ENCODE results near the gene MISP3. TPM values are rescaled to one million over a fixed set of nuclear protein-coding genes. Genes with fewer than 3 reads are reported as not detected.

MISP3 gene
- total RNA-seq, 2 experiments from 2014 or later = 0.39 to 0.49 TPM

DNA sequence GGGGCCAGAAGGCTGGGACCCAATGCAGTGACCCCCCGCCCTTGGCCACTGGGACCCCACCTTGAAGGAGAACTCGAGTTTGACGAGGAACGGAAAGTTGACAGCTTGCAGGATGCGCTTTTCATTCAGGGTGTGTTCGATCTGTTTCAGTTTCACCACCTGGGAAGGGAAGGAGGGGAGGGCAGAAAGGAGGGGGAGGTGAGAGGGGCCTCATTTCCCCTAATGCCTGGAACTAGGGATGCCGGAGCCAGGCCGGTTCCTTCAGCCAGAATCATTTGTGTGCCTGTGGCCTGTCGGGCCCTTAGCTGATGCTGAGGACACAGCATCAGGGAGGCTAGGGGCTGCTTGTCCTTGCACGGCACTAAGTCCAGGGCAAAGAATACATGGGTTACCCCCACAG lies 30.2 kb downstream of the MISP3 start:
- Histone ChIP-seq H3K9me3 (ENCODE audit: control insufficient read depth in 1 of 2, insufficient read depth in 1 of 2, low read length in 2 of 2) (no peaks in the 10 kb centered on the region), H3K4me3 (ENCODE audit: low read length) (no peak overlapping the region), H3K36me3 (ENCODE audit: insufficient read depth, low read length) (peaks cover 43% of the 10 kb centered on the region), H3K27me3 (ENCODE audit: control insufficient read depth in 1 of 2, insufficient read depth in 2 of 2, low read length in 2 of 2) (no peaks in the 10 kb centered on the region), H3K4me1 (ENCODE audit: insufficient read depth, low read length) (no peaks in the 10 kb centered on the region), H3K27ac (ENCODE audit: low read depth in 1 of 2, low read length in 2 of 2) (no peak overlapping the region)
- H3K36me3 Mint-ChIP-seq (ENCODE audit: low read depth) = peaks cover 22% of the 10 kb centered on the region
- no peaks in the 10 kb centered on the region for H3K27me3 Mint-ChIP-seq
- ChIA-PET CTCF (interaction anchor here (1.4 kb wide), 2 partner anchors 10 to 34 kb away, joined by 3 read pairs; partner anchors contain the start of gene ASF1B), POLR2A (no interaction called here)
- no peak overlapping the region for H3K27ac Mint-ChIP-seq
- no peak overlapping the region for H3K4me3 Mint-ChIP-seq
- TF ChIP-seq, protein P1, sequence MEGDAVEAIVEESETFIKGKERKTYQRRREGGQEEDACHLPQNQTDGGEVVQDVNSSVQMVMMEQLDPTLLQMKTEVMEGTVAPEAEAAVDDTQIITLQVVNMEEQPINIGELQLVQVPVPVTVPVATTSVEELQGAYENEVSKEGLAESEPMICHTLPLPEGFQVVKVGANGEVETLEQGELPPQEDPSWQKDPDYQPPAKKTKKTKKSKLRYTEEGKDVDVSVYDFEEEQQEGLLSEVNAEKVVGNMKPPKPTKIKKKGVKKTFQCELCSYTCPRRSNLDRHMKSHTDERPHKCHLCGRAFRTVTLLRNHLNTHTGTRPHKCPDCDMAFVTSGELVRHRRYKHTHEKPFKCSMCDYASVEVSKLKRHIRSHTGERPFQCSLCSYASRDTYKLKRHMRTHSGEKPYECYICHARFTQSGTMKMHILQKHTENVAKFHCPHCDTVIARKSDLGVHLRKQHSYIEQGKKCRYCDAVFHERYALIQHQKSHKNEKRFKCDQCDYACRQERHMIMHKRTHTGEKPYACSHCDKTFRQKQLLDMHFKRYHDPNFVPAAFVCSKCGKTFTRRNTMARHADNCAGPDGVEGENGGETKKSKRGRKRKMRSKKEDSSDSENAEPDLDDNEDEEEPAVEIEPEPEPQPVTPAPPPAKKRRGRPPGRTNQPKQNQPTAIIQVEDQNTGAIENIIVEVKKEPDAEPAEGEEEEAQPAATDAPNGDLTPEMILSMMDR (IDR thresholded peaks at IDR 0.05) = no peak
- intact Hi-C loops (cut with DNase I, micrococcal nuclease) = no loop called here
- no peak for DNase-seq
- ATAC-seq (ENCODE audit: poor library complexity) = no peak
- H3K9me3 Mint-ChIP-seq = no peaks in the 10 kb centered on the region
- no peaks in the 10 kb centered on the region for H3K4me1 Mint-ChIP-seq (ENCODE audit: low read depth)

DNA sequence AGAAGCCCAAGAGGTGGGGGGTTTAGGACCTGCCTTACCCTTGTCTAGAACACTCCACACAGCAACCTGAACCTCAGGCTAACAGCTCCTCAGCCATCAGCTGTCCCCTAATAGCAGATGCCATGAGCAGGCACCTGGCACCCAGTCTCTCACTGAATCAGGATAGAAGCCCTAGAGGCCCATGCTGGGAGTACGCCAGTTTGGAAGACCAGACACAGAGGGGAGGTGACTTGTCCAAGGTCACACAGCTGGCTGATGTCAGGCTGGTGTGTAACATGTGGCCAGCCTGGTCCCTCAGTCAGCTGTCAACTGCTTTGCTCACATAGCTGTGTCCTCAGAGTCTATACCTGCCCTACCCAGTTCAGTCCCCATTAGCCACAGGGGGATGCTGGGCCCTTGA lies 30.7 kb downstream of the MISP3 start:
- Mint-ChIP-seq H3K27me3 (no peaks in the 10 kb centered on the region), H3K27ac (no peak overlapping the region), H3K36me3 (ENCODE audit: low read depth) (peaks cover 17% of the 10 kb centered on the region), H3K4me3 (no peak overlapping the region), H3K9me3 (no peaks in the 10 kb centered on the region), H3K4me1 (ENCODE audit: low read depth) (no peaks in the 10 kb centered on the region)
- H3K4me3 ChIP-seq (ENCODE audit: low read length) = no peak overlapping the region
- CTCF ChIA-PET = interaction anchor here (1.4 kb wide), 2 partner anchors 10 to 33 kb away, joined by 3 read pairs; partner anchors contain the start of gene ASF1B
- intact Hi-C loops (cut with DNase I, micrococcal nuclease) = no loop called here
- H3K27ac ChIP-seq (ENCODE audit: low read depth in 1 of 2, low read length in 2 of 2) = no peak overlapping the region
- ATAC-seq (ENCODE audit: poor library complexity) (no peak), DNase-seq (no peak)
- no peaks in the 10 kb centered on the region for H3K9me3 ChIP-seq (ENCODE audit: control insufficient read depth in 1 of 2, insufficient read depth in 1 of 2, low read length in 2 of 2)
- H3K27me3 ChIP-seq (ENCODE audit: control insufficient read depth in 1 of 2, insufficient read depth in 2 of 2, low read length in 2 of 2) = no peaks in the 10 kb centered on the region
- peaks cover 42% of the 10 kb centered on the region for H3K36me3 ChIP-seq (ENCODE audit: insufficient read depth, low read length)
- POLR2A ChIA-PET = no interaction called here
- no peaks in the 10 kb centered on the region for H3K4me1 ChIP-seq (ENCODE audit: insufficient read depth, low read length)
- TF ChIP-seq, protein P1 (IDR thresholded peaks at IDR 0.05) = no peak

DNA sequence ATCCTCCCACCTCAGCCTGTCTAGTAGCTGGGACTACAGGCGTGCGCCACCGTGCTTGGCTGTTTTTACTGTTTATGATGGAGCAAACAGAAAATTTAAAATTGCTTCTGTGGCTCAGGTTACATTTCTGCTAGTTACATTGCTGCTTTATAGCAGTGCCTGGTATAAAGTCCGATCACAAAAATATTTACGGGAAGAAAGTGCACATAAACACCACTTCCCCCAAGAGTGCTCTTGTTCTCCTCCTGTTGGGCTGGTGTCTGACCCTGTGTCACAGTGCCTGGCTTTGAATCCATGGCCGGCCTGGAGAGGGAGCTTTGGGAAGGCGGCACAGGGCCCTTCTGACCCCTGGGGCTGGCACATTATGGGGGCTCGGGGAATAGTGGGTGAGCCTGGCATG lies 33.1 kb downstream of the MISP3 start:
- TF ChIP-seq, protein P1 (IDR thresholded peaks at IDR 0.05) = no peak
- ChIA-PET POLR2A (interaction anchor here (0.7 kb wide), 1 partner anchor 23 kb away, joined by 3 read pairs; no protein-coding TSS in a partner anchor), CTCF (no interaction called here)
- Mint-ChIP-seq H3K9me3 (no peaks in the 10 kb centered on the region), H3K4me1 (ENCODE audit: low read depth) (peaks cover 5% of the 10 kb centered on the region), H3K27ac (no peak overlapping the region), H3K36me3 (ENCODE audit: low read depth) (peaks cover 16% of the 10 kb centered on the region), H3K27me3 (no peaks in the 10 kb centered on the region), H3K4me3 (no peak overlapping the region)
- no peaks in the 10 kb centered on the region for H3K9me3 ChIP-seq (ENCODE audit: control insufficient read depth in 1 of 2, insufficient read depth in 1 of 2, low read length in 2 of 2)
- intact Hi-C loops (cut with DNase I, micrococcal nuclease) = no loop called here
- H3K4me3 ChIP-seq (ENCODE audit: low read length) = no peak overlapping the region
- no peaks in the 10 kb centered on the region for H3K27me3 ChIP-seq (ENCODE audit: control insufficient read depth in 1 of 2, insufficient read depth in 2 of 2, low read length in 2 of 2)
- no peak overlapping the region for H3K27ac ChIP-seq (ENCODE audit: low read depth in 1 of 2, low read length in 2 of 2)
- ATAC-seq (ENCODE audit: poor library complexity) = no peak
- no peak for DNase-seq
- peaks cover 37% of the 10 kb centered on the region for H3K36me3 ChIP-seq (ENCODE audit: insufficient read depth, low read length)
- peaks cover 3% of the 10 kb centered on the region for H3K4me1 ChIP-seq (ENCODE audit: insufficient read depth, low read length)

Measured in CD4-positive, alpha-beta T cell (primary cell).